Measurements from ENCODE around the gene AXIN2. TPM values are rescaled to one million over a fixed set of nuclear protein-coding genes. Genes with fewer than 3 reads are reported as not detected.

Gene AXIN2
- total RNA-seq, 4 donors from 2014 or later, result 16.5 to 69.3 (median 29.4) TPM

GRCh38 chr17:65522751-65523404, 38.6 kb downstream of the AXIN2 start:
- Histone ChIP-seq H3K4me1 (peaks cover 0 to 4% (median 0%) of the 10 kb centered on the region in 4 donors), H3K4me3 (no peak overlapping the region), H3K27ac (no peak overlapping the region), H3K36me3 (no peaks in the 10 kb centered on the region), H3K27me3 (no peaks in the 10 kb centered on the region), H3K9me3 (no peaks in the 10 kb centered on the region)
- no peak for DNase-seq
- TF ChIP-seq POLR2A (IDR thresholded peaks at IDR 0.05) (no peak), CTCF (IDR thresholded peaks at IDR 0.05) (no peak)

GRCh38 chr17:65519462-65519861, 42.0 kb downstream of the AXIN2 start:
- H3K27me3 ChIP-seq, result no peaks in the 10 kb centered on the region
- no peak overlapping the region for H3K27ac ChIP-seq
- TF ChIP-seq CTCF (IDR thresholded peaks at IDR 0.05), result no peak
- no peak for TF ChIP-seq POLR2A (IDR thresholded peaks at IDR 0.05)
- H3K36me3 ChIP-seq, result no peaks in the 10 kb centered on the region
- H3K4me1 ChIP-seq, result peaks cover 0 to 4% (median 0%) of the 10 kb centered on the region in 4 donors
- no peaks in the 10 kb centered on the region for H3K9me3 ChIP-seq
- DNase-seq, result no peak
- H3K4me3 ChIP-seq, result no peak overlapping the region

DNA sequence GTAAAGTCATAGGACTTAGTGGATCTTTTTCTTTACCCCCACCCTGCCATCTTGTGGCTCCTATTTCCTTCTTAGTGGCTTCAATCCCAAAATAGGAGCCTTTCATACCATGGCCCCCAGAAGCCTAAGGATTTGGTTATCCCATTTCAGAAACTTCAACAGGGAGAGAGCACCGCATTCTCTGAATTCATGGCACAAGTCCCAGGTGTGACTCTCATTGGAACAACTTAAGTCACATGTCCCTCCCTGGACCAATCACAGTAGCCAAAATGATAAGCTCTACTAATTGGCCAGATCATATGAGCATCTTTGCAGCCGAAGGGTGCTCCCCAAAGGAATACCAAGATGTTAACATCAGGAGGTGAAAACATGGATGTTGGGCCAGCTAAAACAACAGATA, 43.2 kb downstream of the AXIN2 start:
- H3K4me3 ChIP-seq, result no peak overlapping the region
- no peaks in the 10 kb centered on the region for H3K4me1 ChIP-seq
- DNase-seq, result no peak
- H3K36me3 ChIP-seq, result no peaks in the 10 kb centered on the region
- H3K27ac ChIP-seq, result no peak overlapping the region
- TF ChIP-seq POLR2A (IDR thresholded peaks at IDR 0.05), result no peak
- TF ChIP-seq CTCF (IDR thresholded peaks at IDR 0.05), result no peak
- no peaks in the 10 kb centered on the region for H3K27me3 ChIP-seq
- no peaks in the 10 kb centered on the region for H3K9me3 ChIP-seq

DNA sequence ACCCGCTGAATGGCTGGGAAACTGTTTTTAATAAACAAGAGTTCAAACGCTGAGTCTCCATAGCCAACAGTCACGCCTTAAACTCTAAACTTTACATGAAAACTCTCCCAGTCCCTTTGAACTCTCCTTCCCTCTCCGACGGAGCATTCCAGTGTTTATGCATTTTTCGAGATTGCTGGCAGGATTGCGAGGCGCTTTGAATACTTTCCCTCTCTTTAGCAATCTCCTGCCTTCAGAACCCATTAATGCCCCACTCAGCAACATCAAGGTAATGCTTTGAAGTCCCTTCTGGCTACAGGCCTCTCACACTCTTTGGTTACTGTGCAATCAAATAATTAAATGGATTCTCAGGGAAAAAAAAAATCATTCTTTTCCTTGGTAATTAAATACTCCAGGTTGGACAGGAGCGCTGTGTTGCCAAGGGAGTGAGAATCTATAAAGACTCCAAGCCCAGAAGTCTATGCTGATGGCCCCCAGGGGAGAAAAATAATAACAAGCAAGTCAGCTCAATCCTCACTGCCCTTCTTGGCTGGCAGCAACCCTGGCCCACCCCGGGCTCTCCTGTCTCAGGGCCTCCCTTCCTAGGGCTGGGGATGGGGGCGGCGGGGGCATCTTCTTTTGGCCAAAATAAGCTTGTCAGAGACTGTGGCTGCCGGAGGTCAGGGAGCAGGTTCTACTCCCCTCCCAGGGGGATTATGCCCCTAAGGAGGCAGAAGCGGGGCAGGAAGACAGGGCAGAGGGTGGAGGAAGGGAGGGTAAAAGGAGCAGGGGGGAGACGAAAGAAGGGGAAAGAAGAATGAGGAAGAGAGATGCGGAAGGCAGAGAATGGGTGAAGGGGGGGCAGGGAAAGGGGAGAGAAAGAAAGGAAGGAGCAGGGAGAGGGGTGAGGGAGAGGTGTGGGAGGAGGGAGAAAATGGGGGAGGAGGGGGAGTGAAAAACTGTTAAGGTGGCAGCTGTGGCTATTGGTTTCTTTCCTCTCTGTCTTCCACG, 45.2 kb downstream of the AXIN2 start:
- TF ChIP-seq POLR2A (IDR thresholded peaks at IDR 0.05) (no peak), CTCF (IDR thresholded peaks at IDR 0.05) (no peak)
- H3K4me3 ChIP-seq, result no peak overlapping the region
- no peaks in the 10 kb centered on the region for H3K4me1 ChIP-seq
- H3K27me3 ChIP-seq, result no peaks in the 10 kb centered on the region
- no peak overlapping the region for H3K27ac ChIP-seq
- peak in 1 of 3 donors; percentile 38 for DNase-seq
- no peaks in the 10 kb centered on the region for H3K9me3 ChIP-seq
- no peaks in the 10 kb centered on the region for H3K36me3 ChIP-seq

- DNase-seq, result peak in 1 of 3 donors; percentile 38
- H3K27ac ChIP-seq, result no peak overlapping the region
- H3K9me3 ChIP-seq, result no peaks in the 10 kb centered on the region
- H3K36me3 ChIP-seq, result no peaks in the 10 kb centered on the region
- H3K4me1 ChIP-seq, result no peaks in the 10 kb centered on the region
- H3K4me3 ChIP-seq, result no peak overlapping the region
- H3K27me3 ChIP-seq, result no peaks in the 10 kb centered on the region
- TF ChIP-seq CTCF (IDR thresholded peaks at IDR 0.05), result no peak
- TF ChIP-seq POLR2A (IDR thresholded peaks at IDR 0.05), result no peak
Observed at GRCh38 chr17:65515512-65515911, 45.9 kb downstream of the AXIN2 start.
